ENCODE data around the gene RAB4A. TPM values are rescaled to one million over a fixed set of nuclear protein-coding genes. Genes with fewer than 3 reads are reported as not detected.

The RAB4A gene
- total and polyA plus RNA-seq, 2 of the 4 experiments (the other 2 are of a cell fraction), result 25.6 to 26.2 TPM

- Histone ChIP-seq H2BK20ac (ENCODE audit: low read depth, low read length) (no peak overlapping the region), H3K14ac (replicated peaks; ENCODE audit: low read depth, low read length) (no peak overlapping the region), H4K8ac (ENCODE audit: low read depth in 2 of 2, low read length in 2 of 2) (no peak overlapping the region), H3K27me3 (ENCODE audit: control insufficient read depth, insufficient read depth, low read length) (no peaks in the 10 kb centered on the region), H2BK15ac (ENCODE audit: low read depth, low read length) (no peak overlapping the region), H3K9me1 (ENCODE audit: insufficient read depth, low read length) (peaks cover 6% of the 10 kb centered on the region; the same call in 1 of the 2 replicates), H2BK120ac (ENCODE audit: low read depth, low read length) (no peak overlapping the region), H3K4me3 (ENCODE audit: insufficient read depth, low read depth, low read length) (no peak overlapping the region), H3K36me3 (ENCODE audit: control insufficient read depth, insufficient read depth, low read length) (peaks cover 4% of the 10 kb centered on the region), H4K91ac (ENCODE audit: insufficient read depth, low read depth, low read length) (no peak overlapping the region), H3K27ac (ENCODE audit: insufficient read depth, low read length) (no peak overlapping the region), H3K23ac (ENCODE audit: low read depth, low read length) (no peak overlapping the region), H2AK9ac (replicated peaks; ENCODE audit: low read depth, low read length, poor library complexity) (no peak overlapping the region), H2AK5ac (ENCODE audit: low read depth, low read length) (no peak overlapping the region), H3K4ac (ENCODE audit: low read depth, low read length) (no peak overlapping the region), H2AFZ (replicated peaks; ENCODE audit: low read length, poor library complexity) (no peak overlapping the region), H3K4me2 (ENCODE audit: low read depth, low read length) (no peak overlapping the region), H4K5ac (ENCODE audit: low read depth, low read length) (no peak overlapping the region), H4K20me1 (ENCODE audit: insufficient read depth, low read length) (peaks cover 27% of the 10 kb centered on the region; the same call in 1 of the 2 replicates), H3K9me3 (ENCODE audit: control insufficient read depth, insufficient read depth, low read length) (no peaks in the 10 kb centered on the region), H3K18ac (ENCODE audit: low read depth, low read length) (no peak overlapping the region), H2BK5ac (ENCODE audit: low read depth, low read length, poor library complexity, severe bottlenecking) (no peak overlapping the region), H3K4me1 (ENCODE audit: control insufficient read depth, insufficient read depth, low read length) (peaks cover 9% of the 10 kb centered on the region), H3K79me1 (ENCODE audit: low read depth in 1 of 2, low read length in 2 of 2) (peaks cover 25 to 63% of the 10 kb centered on the region in 2 experiments), H3K9ac (ENCODE audit: low read depth, low read length) (no peak overlapping the region), H3K56ac (ENCODE audit: extremely low read depth, insufficient read depth, low read length) (no peak overlapping the region)
- dilution Hi-C loops (cut with HindIII; ENCODE audit: low sequenced_read_pairs, unreplicated experiment) (no loop called here), intact Hi-C loops (cut with micrococcal nuclease) (no loop called here), in situ Hi-C loops (cut with MboI; ENCODE audit: low sequenced_read_pairs) (no loop called here)
- WGBS, 2 experiments (ENCODE audit: extremely low coverage in 2 of 2, insufficient read length in 1 of 2), result no CpG with 5 or more reads among the region's 3 CpGs
- CTCF ChIA-PET, result interaction anchor here (0.6 to 1.1 kb wide), 2 partner anchors 150 to 156 kb away, joined by 3 to 4 read pairs; no protein-coding TSS in a partner anchor
- no peak for TF ChIP-seq BHLHE40 (IDR thresholded peaks at IDR 0.05; ENCODE audit: low read depth, low read length)
- TF ChIP-seq RAD21 (IDR thresholded peaks at IDR 0.05; ENCODE audit: low read length), result no peak
- TF ChIP-seq MXI1 (IDR thresholded peaks at IDR 0.05; ENCODE audit: borderline replicate concordance, low read depth, low read length), result no peak
- no peak for TF ChIP-seq CTCF (conservative IDR thresholded peaks at IDR 0.05; ENCODE audit: low read depth, low read length)
- TF ChIP-seq ELK1 (IDR thresholded peaks at IDR 0.05; ENCODE audit: borderline replicate concordance, low read depth, low read length), result no peak
- no peak for TF ChIP-seq USF2 (IDR thresholded peaks at IDR 0.05; ENCODE audit: low read depth, low read length)
- TF ChIP-seq RFX5 (IDR thresholded peaks at IDR 0.05; ENCODE audit: low read depth, low read length), result no peak
- no peak for TF ChIP-seq MAZ (IDR thresholded peaks at IDR 0.05; ENCODE audit: borderline replicate concordance, low read depth, low read length)
- TF ChIP-seq RCOR1 (IDR thresholded peaks at IDR 0.05; ENCODE audit: insufficient replicate concordance, low read length), result no peak
- no peak for TF ChIP-seq SMC3 (IDR thresholded peaks at IDR 0.05; ENCODE audit: low read depth, low read length)
- TF ChIP-seq CHD1 (IDR thresholded peaks at IDR 0.05; ENCODE audit: low read depth, low read length), result no peak
- TF ChIP-seq NFE2L2 (IDR thresholded peaks at IDR 0.05; ENCODE audit: low read depth, low read length), result no peak
- no peak for TF ChIP-seq MAFK (IDR thresholded peaks at IDR 0.05; ENCODE audit: low read depth, low read length)
- no peak for TF ChIP-seq POLR2A (IDR thresholded peaks at IDR 0.05; ENCODE audit: low read depth, low read length)
- TF ChIP-seq FOS (IDR thresholded peaks at IDR 0.05; ENCODE audit: low read depth, low read length), result no peak
- no peak for TF ChIP-seq CEBPB (IDR thresholded peaks at IDR 0.05; ENCODE audit: low read depth, low read length)
- POLR2A ChIA-PET (ENCODE audit: unreplicated experiment), result no interaction called here
- no TSS peak for BruUV-seq (replicated peaks)
- no peak for ATAC-seq (ENCODE audit: low read depth)
- no peak for DNase-seq
Measured at GRCh38 chr1:229284887-229285286, 14.0 kb downstream of the RAB4A start.

All from IMR-90 (cell line).